GM19240 (cell line): ENCODE results near the gene STX3.
"Not testable (repeated sequence)": the region's sequence is repeated elsewhere in the genome, so short reads cannot be mapped to it uniquely, and the experiment has no call there.

Experiments used
- DNase-seq: peaks from one replicate; pipeline ENCODE4 v3.0.0; 2011; ENCODE audit warnings: low spot score; ENCODE audit not compliant: insufficient read length

The STX3 gene

DNA sequence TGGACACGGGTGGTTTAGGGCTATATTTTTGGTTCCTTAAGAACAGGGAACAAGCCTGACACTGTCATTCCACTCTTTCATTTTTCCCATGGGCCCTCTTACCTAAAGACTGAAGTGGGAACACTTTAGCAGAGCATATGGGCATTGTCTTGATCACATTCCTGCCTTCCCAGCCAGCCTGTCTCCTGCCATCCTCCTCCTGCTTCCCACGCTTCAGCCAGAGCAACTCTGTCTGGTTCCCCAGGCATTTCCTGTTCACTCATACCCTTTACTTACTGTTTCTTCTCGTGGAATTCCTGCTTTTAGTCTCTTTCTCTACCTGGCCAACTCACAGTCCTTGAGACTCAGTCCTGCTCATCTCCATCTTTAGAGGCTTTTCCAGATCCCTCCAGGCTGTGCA lies 32.6 kb downstream of the STX3 start:
- no peak for DNase-seq

- DNase-seq: no peak
Measured at GRCh38 chr11:59791639-59792038, 36.5 kb downstream of the STX3 start.

GRCh38 chr11:59792507-59792906 lies 37.3 kb downstream of the STX3 start:
- DNase-seq: no peak

- no peak for DNase-seq
Measured at GRCh38 chr11:59794417-59794816, 39.2 kb downstream of the STX3 start.

- no peak for DNase-seq
Measured at GRCh38 chr11:59800390-59801025, 45.3 kb downstream of the STX3 start.

DNA sequence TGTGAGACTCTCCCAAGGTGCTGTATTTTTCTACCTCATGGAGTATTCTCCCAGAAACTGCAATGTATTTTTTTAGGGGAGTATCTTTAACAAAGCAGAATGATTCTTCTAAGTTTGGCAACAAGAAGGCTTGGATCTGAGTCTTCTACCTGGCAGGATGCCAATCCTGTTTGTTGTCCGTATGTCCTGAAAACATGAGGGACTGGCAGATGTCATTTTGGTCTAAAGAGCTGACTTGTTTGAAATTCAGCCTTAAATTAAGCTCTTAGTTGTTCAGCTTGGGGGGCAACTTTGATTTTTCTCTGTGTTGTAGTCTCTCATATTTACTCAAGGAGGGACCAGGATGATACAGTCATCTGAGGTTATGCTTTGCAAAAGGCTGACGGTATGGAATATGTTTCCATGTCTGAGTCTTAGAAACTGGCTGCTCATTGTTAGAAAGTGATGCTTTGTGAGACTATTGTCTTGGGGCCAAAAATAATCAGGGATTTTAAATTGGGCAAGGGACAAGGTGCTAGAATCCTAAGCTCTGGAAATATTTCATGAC lies 46.1 kb downstream of the STX3 start:
- no peak for DNase-seq

DNA sequence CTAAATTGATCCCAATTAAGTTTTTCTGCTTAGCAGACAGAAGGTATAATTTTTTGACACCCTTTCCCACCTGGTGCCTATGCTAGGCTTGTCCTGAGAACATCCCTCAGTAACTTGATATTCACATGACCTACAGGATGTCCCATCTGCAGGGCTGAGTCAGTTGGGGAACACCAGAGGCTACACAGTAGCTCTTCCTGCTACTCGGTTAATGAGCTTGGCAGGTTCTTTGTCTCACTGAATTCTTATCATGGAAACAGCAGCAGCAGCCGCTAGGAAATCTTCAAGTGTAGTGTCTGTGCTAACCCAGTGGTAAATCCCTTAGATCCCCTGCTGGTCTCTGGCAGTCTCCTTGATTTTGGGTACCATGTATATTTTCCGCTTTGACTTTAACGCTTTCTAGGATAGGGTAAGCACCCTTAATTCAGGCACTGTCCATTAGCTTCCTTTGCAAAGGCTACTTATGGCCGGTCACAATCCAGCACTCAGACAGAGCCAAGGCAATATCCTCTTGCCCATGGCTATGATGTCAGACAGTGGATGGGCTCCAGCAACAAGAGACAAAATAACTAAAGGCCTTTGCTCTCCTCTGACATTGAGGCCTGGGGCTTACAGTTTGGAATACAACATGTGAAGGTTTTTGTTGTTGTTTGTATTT lies 46.9 kb downstream of the STX3 start:
- no peak for DNase-seq

DNA sequence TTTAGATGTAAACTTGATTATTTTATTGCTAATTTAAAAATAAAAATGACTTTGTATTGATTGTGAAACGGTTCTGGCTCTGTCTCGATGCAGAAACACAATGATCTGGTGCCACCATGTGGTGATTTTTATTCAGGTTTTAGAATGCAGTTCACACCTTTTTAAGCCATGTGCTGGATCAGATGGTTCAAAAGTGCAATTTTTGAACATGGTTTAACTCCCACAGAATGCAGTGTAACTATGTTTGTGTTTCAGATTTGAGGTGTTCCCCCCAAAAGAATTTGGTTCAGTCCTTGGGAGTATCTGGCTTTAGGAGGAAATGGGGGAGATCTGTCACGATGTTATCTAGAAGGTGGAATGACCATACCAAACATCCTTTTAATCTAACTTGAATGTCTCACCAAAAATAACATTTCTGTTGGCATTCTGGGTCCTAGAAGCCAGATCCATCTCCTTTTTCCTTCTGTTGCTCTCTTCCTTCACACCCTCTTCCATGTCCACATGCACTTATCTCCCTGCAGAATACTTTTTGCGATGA lies 47.5 kb downstream of the STX3 start:
- no peak for DNase-seq

DNA sequence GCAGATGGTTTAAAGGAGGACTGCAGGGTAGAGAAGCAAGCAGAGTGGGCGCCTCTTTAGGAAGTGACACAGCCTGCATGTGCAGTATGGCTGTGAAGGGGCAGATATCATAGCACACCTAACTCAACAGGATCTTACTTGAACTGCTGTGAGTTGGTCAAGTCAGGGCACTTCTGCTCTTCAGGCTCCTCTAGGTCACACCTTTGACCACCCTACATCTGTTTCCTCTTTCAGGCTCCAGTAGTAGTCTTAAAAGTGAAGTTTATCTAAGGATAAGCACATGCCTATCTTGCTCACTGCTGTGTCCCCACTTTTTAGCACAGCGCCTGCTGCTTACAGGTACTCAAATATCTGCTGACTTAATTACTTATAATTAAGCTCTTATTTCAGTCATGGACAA lies 48.9 kb downstream of the STX3 start:
- no peak for DNase-seq

GRCh38 chr11:59807047-59807610 lies 52.0 kb downstream of the STX3 start:
- DNase-seq: no peak

GRCh38 chr11:59810189-59810910 lies 55.2 kb downstream of the STX3 start, which contains the start of gene MRPL16:
Gene MRPL16 (minus strand): TSS chr11:59810778. CDS start chr11:59810658, 120 bp downstream.
- DNase-seq: peak; percentile 47

DNA sequence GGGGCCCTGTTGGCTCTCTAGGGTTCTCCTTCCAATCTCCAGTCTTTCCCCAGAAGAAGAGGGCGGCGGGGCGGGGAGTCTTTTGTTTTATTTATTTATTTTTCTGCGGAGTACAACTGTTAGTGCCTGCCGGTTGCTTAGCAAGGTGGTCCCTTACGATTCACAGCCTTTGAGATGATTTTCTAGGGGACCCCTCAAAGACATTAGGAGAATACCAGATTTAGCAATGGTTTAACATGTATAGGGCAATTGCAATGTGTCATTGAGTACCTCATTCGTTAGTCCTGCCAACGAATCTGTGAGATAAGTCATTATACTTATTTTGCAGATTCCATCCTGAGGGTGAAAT lies 55.7 kb downstream of the STX3 start:
- no peak for DNase-seq

DNA sequence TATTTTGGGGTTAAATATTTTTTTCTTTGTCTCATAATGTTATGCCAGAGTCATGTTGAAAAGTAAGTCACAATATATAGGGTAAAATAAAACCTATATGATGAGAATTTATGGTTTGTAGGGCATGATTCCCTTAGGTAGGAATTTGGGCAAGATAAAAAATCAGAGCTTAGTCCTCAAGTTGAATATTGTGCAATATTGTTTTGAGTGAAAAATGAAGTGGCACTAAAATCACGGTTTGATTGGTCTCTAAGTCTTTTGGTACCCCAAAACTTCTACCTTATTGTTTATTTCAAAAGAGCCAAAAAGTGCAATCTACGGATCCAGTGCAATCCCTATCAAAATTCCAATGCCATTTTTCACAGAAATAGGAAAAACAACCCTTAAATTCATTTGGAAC lies 57.0 kb downstream of the STX3 start:
- DNase-seq: no peak

DNA sequence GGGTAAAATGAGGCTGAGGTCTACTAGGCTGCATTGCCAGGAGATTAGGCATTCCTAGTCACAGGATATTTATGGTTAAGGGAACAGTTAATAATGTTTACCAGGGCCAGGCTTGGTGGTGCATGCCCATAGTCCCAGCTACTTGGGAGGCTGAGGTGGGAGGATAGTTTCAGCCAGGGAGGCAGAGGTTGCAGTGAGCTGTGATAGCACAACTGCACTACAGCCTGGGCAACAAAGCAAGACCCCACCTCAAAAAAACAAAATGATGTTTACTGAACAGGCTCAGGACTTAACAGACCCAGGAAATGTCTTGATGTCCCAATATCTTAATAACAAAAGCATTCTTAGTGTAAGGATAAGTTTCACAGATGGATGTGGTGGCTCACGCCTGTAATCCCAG lies 58.2 kb downstream of the STX3 start:
- no peak for DNase-seq

DNA sequence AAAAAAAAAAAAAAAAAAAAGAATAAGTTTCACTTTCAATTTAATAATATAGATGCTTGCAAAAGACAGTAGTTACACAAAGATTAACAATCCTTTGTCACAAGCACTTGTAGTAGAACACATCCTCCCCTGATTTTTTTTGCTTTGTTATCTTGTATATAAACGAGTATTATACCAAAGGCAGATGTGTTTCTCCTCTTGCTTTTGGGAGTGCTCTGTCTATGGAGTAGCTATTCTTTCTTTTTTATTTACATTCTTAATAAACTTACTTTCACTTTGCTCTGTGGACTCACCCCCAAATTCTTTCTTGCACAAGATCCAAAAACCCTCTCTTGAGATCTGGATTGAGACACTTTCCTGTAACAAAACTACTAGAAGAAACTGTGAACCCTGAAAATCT lies 58.8 kb downstream of the STX3 start:
- no peak for DNase-seq

- DNase-seq: no peak
Measured at GRCh38 chr11:59815754-59816153, 60.6 kb downstream of the STX3 start.

- not testable (repeated sequence) for DNase-seq
Measured at GRCh38 chr11:59816434-59816833, 61.3 kb downstream of the STX3 start.

DNA sequence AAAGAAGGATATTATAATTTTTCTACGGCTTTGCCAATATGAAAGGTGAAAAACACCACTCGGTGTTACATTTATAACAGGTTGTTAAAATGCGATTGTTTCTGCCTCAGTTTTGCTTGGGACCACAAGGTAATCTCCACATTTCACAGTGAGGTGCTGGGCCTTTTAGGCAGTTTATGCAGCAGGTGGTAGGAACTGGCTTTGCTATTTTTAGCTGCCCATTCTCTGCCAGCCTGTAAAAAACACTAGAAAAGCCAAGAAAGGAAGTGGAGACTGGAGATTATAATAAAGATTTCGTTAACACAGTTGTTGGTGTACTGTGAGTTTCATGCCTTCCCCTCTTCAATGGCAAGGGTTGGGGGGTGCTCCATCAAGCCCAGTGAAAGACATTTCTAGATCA lies 63.4 kb downstream of the STX3 start:
- DNase-seq: no peak

- no peak for DNase-seq
Measured at GRCh38 chr11:59822989-59823566, 67.9 kb downstream of the STX3 start.

- DNase-seq: no peak
Measured at GRCh38 chr11:59829358-59829757, 74.2 kb downstream of the STX3 start.

GRCh38 chr11:59833602-59834001 lies 78.4 kb downstream of the STX3 start:
- no peak for DNase-seq
